SK-N-SH (cell line): ENCODE data around the gene ACOX2. TPM values are rescaled to one million over a fixed set of nuclear protein-coding genes. Genes with fewer than 3 reads are reported as not detected.
A peak's percentile ranks its signal among the peaks of the same experiment; 100 is the strongest.

Experiments
- CTCF ChIA-PET: fragments of 300-600, 350-600 bp; formaldehyde crosslinking; extraction: SDS; loops from one replicate; lab custom pipeline; 2021; lab: Yijun Ruan, JAX
- POLR2A ChIA-PET: fragments of 350-600 bp; sonication (Branson Sonifier 250); formaldehyde crosslinking; extraction: SDS; loops from one replicate; lab custom pipeline; 2020; ENCODE audit warnings: antibody characterized with exemption, inconsistent platforms; lab: Yijun Ruan, JAX
- DNase-seq: peaks from one replicate; pipeline ENCODE4 v3.0.0; 2012
- H2AFZ ChIP-seq: fragments of 200-600 bp; sonication (generic); 2 replicates; pipeline ENCODE4 v1.8.1; 2016; ENCODE audit warnings: antibody characterized with exemption, mild to moderate bottlenecking, low read depth
- H3F3A ChIP-seq: fragments of 200-600 bp; sonication (generic); replicated peaks from 2 replicates; pipeline ENCODE3; 2016; ENCODE audit warnings: antibody characterized with exemption, mild to moderate bottlenecking; ENCODE audit not compliant: insufficient read depth
- H3K27ac ChIP-seq, 2 experiments: fragments of 200-500 bp in 1 of 2; fragments of 200-600 bp in 1 of 2; sonication (Bioruptor generic) in 1 of 2; sonication (generic), shearing (Covaris generic) in 1 of 2; 2 replicates each; pipeline versions ENCODE4 v1.5.1 to v1.6.1; 2014 to 2016; ENCODE audit warnings: low read depth in 2 of 2, inconsistent platforms in 1 of 2, low read length in 1 of 2, mild to moderate bottlenecking in 1 of 2, mixed read lengths in 1 of 2
- H3K27me3 ChIP-seq: fragments of 200-600 bp; sonication (generic), shearing (Covaris generic); 2 replicates; pipeline ENCODE4 v1.6.1; 2016; ENCODE audit warnings: mixed run types; ENCODE audit not compliant: insufficient read depth
- H3K36me3 ChIP-seq, 2 experiments: fragments of 200-500 bp in 1 of 2; fragments of 200-600 bp in 1 of 2; sonication (Bioruptor generic) in 1 of 2; sonication (generic) in 1 of 2; replicated peaks in 1 of 2; 2 replicates each; pipeline versions ENCODE3 to v1.5.1; 2014 to 2016; ENCODE audit warnings: low read length in 1 of 2, mild to moderate bottlenecking in 1 of 2; ENCODE audit not compliant: insufficient read depth in 2 of 2, control insufficient read depth in 1 of 2
- H3K4me1 ChIP-seq, 2 experiments: fragments of 200-500 bp in 1 of 2; fragments of 200-600 bp in 1 of 2; sonication (Bioruptor generic) in 1 of 2; sonication (generic), shearing (Covaris generic) in 1 of 2; 2 replicates each; pipeline versions ENCODE4 v1.5.1 to v1.6.1; 2014 to 2016; ENCODE audit warnings: low read depth in 1 of 2, low read length in 1 of 2, mixed run types in 1 of 2; ENCODE audit not compliant: insufficient read depth in 2 of 2, control insufficient read depth in 1 of 2
- H3K4me2 ChIP-seq: fragments of 200-600 bp; sonication (generic), shearing (Covaris generic); 2 replicates; pipeline ENCODE4 v1.6.1; 2017; ENCODE audit warnings: mixed run types
- H3K4me3 ChIP-seq, 2 experiments: fragments of 200-500 bp in 1 of 2; fragments of 200-600 bp in 1 of 2; sonication (Bioruptor generic) in 1 of 2; sonication (generic), shearing (Covaris generic) in 1 of 2; 2 replicates each; pipeline versions ENCODE4 v1.5.1 to v1.8.1; 2014 to 2016; ENCODE audit warnings: low read depth in 2 of 2, inconsistent platforms in 1 of 2, low read length in 1 of 2, mild to moderate bottlenecking in 1 of 2, mixed read lengths in 1 of 2, moderate library complexity in 1 of 2
- H3K79me2 ChIP-seq: fragments of 200-600 bp; sonication (generic); 2 replicates; pipeline ENCODE4 v1.8.1; 2017; ENCODE audit warnings: mild to moderate bottlenecking; ENCODE audit not compliant: insufficient read depth
- H3K9ac ChIP-seq: fragments of 200-600 bp; sonication (generic); 2 replicates; pipeline ENCODE4 v1.6.1; 2017; ENCODE audit warnings: mixed run types
- H3K9me2 ChIP-seq: fragments of 200-600 bp; sonication (generic); 2 replicates; pipeline ENCODE4 v1.6.1; 2017; ENCODE audit warnings: mixed run types
- H3K9me3 ChIP-seq: fragments of 200-600 bp; sonication (generic); 2 replicates; pipeline ENCODE4 v1.6.1; 2017; ENCODE audit warnings: mixed run types, mild to moderate bottlenecking, moderate library complexity
- H4K20me1 ChIP-seq: fragments of 200-600 bp; sonication (generic); 2 replicates; pipeline ENCODE4 v1.6.1; 2017; ENCODE audit warnings: mild to moderate bottlenecking, mixed run types; ENCODE audit not compliant: insufficient read depth
- CHD2 ChIP-seq: fragments of 150-350 bp; IDR thresholded peaks from 2 replicates; pipeline ENCODE4 v1.6.1; 2018; ENCODE audit warnings: low read length; ENCODE audit not compliant: partially characterized antibody
- CTCF ChIP-seq: fragments of 200-600 bp; sonication (generic); IDR thresholded peaks from 2 replicates; pipeline ENCODE4 v1.6.1; 2017; ENCODE audit warnings: antibody characterized with exemption, mild to moderate bottlenecking, moderate library complexity
- FOSL2 ChIP-seq: IDR thresholded peaks from 2 replicates; pipeline ENCODE4 v1.4.0; 2012; ENCODE audit warnings: low read depth, mild to moderate bottlenecking, moderate library complexity, borderline replicate concordance
- FOXJ3 ChIP-seq: sonication (generic); formaldehyde crosslinking; IDR thresholded peaks from 2 replicates; pipeline ENCODE4 v1.5.1; 2020; ENCODE audit warnings: mild to moderate bottlenecking, missing genetic modification reagents
- GABPA ChIP-seq: IDR thresholded peaks from 2 replicates; pipeline ENCODE4 v1.4.0; 2012; ENCODE audit warnings: low read depth, mild to moderate bottlenecking
- MEF2A ChIP-seq: IDR thresholded peaks from 2 replicates; pipeline ENCODE4 v1.4.0; 2012; ENCODE audit warnings: low read depth, borderline replicate concordance
- POLR2AphosphoS5 ChIP-seq: IDR thresholded peaks from 2 replicates; pipeline ENCODE4 v1.6.1; 2012; ENCODE audit warnings: low read depth, low read length
- RAD21 ChIP-seq: IDR thresholded peaks from 2 replicates; pipeline ENCODE4 v1.6.1; 2012; ENCODE audit warnings: mild to moderate bottlenecking, low read length
- RFX5 ChIP-seq: IDR thresholded peaks from 2 replicates; pipeline ENCODE4 v1.6.1; 2012; ENCODE audit warnings: mild to moderate bottlenecking, improper control_type of control experiment, low read length
- TAF1 ChIP-seq: IDR thresholded peaks from 2 replicates; pipeline ENCODE4 v1.6.1; 2012; ENCODE audit warnings: low read depth, mild to moderate bottlenecking, low read length, moderate library complexity, borderline replicate concordance
- TEAD4 ChIP-seq: IDR thresholded peaks from 2 replicates; pipeline ENCODE4 v1.4.0; 2012; ENCODE audit warnings: mild to moderate bottlenecking, borderline replicate concordance; ENCODE audit not compliant: insufficient read depth
- USF1 ChIP-seq: IDR thresholded peaks from 2 replicates; pipeline ENCODE4 v1.4.0; 2012; ENCODE audit warnings: low read depth, borderline replicate concordance
- YY1 ChIP-seq: IDR thresholded peaks from 2 replicates; pipeline ENCODE4 v1.4.0; 2012; ENCODE audit warnings: low read depth, mild to moderate bottlenecking
- WGBS: methylation state at CpG from one replicate; pipeline ENCODE4 v1.1.6; 2017; ENCODE audit warnings: low lambda C conversion rate; 5-methylcytosine and 5-hydroxymethylcytosine counted together
- polyA plus RNA-seq, 3 experiments: library from polyadenylated mRNA; depleted of rRNA; stranded (reverse); fragments of >200 nt; gene quantifications; 2 replicates each; pipeline ENCODE4 v1.2.3, GENCODE V29; 2012

Gene ACOX2
- polyA plus RNA-seq, 1 of the 3 experiments (the other 2 are of a cell fraction): 9.0 TPM

- no peak for TF ChIP-seq GABPA
- no peak for TF ChIP-seq MEF2A
- no peak for TF ChIP-seq FOSL2
- no peak for TF ChIP-seq TAF1
- TF ChIP-seq TEAD4: no peak
- no peak for TF ChIP-seq YY1
- no peak for TF ChIP-seq USF1
- no peak for TF ChIP-seq FOXJ3 (CRISPR knock-in tag)
- no peak for TF ChIP-seq POLR2AphosphoS5
Observed at GRCh38 chr3:58585994-58586393, 49.0 kb upstream of the ACOX2 start (continued).

GRCh38 chr3:58585005-58585786 lies 48.2 kb upstream of the ACOX2 start:
- peaks cover 0 to 6% of the 10 kb centered on the region in 2 experiments; a peak in 1 of 4 replicates for H3K4me1 ChIP-seq
- H3K9ac ChIP-seq: no peak overlapping the region
- H3K9me3 ChIP-seq: no peaks in the 10 kb centered on the region
- H3K27ac ChIP-seq: no peak overlapping the region
- peak; percentile 94 for DNase-seq
- no peaks in the 10 kb centered on the region for H3F3A ChIP-seq
- no peaks in the 10 kb centered on the region; the same call in 1 of the 2 replicates for H3K27me3 ChIP-seq
- TF ChIP-seq RFX5 (no peak), RAD21 (peak; percentile 23), CHD2 (no peak), CTCF (peak; percentile 58)
- H2AFZ ChIP-seq: peak overlapping the region; percentile 68; the same call in 1 of the 2 replicates
- no peaks in the 10 kb centered on the region for H3K36me3 ChIP-seq
- ChIA-PET CTCF (interaction anchor here (0.6 to 2.0 kb wide), 17 partner anchors 10 to 594 kb away, joined by 3 to 16 read pairs (median 4); partner anchors contain the start of gene FAM107A), POLR2A (no interaction called here)
- no peaks in the 10 kb centered on the region for H4K20me1 ChIP-seq
- H3K79me2 ChIP-seq: no peaks in the 10 kb centered on the region
- 35% methylated on average over 35 of the region's 46 CpGs for WGBS
- no peaks in the 10 kb centered on the region for H3K9me2 ChIP-seq
- peak overlapping the region; percentile 29 to 52 for H3K4me3 ChIP-seq
- H3K4me2 ChIP-seq: peak overlapping the region; percentile 60
